Measurements from ENCODE around the gene PICALM. TPM values are rescaled to one million over a fixed set of nuclear protein-coding genes. Genes with fewer than 3 reads are reported as not detected.

PICALM gene
- total and polyA plus RNA-seq, 4 donors = 56.8 to 454 (median 152) TPM

GRCh38 chr11:85949798-85950197 is 119.1 kb downstream of the PICALM start:
- Histone ChIP-seq H3K36me3 (ENCODE audit: control insufficient read depth in 4 of 4, insufficient read depth in 4 of 4, low read length in 4 of 4) (peaks cover 0 to 15% (median 4%) of the 10 kb centered on the region in 4 donors), H3K27ac (ENCODE audit: low read depth in 1 of 2, low read length in 1 of 2) (no peak overlapping the region), H3K9ac (ENCODE audit: insufficient read depth in 1 of 2, low read length in 2 of 2) (no peak overlapping the region), H3K4me1 (ENCODE audit: control insufficient read depth in 5 of 5, insufficient read depth in 5 of 5, low read length in 5 of 5) (peaks cover 0 to 17% (median 8%) of the 10 kb centered on the region in 5 donors), H3K4me3 (no peak overlapping the region), H3K27me3 (ENCODE audit: control insufficient read depth in 3 of 3, insufficient read depth in 3 of 3, low read length in 2 of 3) (no peaks in the 10 kb centered on the region), H3K9me3 (ENCODE audit: control insufficient read depth in 4 of 4, insufficient read depth in 3 of 4, low read length in 3 of 4) (no peaks in the 10 kb centered on the region)
- 91 to 93% methylated on average over 1 of the region's 1 CpG for WGBS, 2 donors
- ATAC-seq (ENCODE audit: insufficient read depth, low FRiP score) (no peak), DNase-seq (no peak)
- TF ChIP-seq CTCF (IDR thresholded peaks at IDR 0.05; ENCODE audit: control extremely low read depth, extremely low read depth) = no peak

- Histone ChIP-seq H3K27me3 (ENCODE audit: control insufficient read depth in 3 of 3, insufficient read depth in 3 of 3, low read length in 2 of 3) (no peaks in the 10 kb centered on the region), H3K9me3 (ENCODE audit: control insufficient read depth in 4 of 4, insufficient read depth in 3 of 4, low read length in 3 of 4) (no peaks in the 10 kb centered on the region), H3K36me3 (ENCODE audit: control insufficient read depth in 4 of 4, insufficient read depth in 4 of 4, low read length in 4 of 4) (peaks cover 0 to 6% (median under 1%) of the 10 kb centered on the region in 4 donors), H3K27ac (ENCODE audit: low read depth in 1 of 2, low read length in 1 of 2) (no peak overlapping the region), H3K4me3 (no peak overlapping the region), H3K4me1 (ENCODE audit: control insufficient read depth in 5 of 5, insufficient read depth in 5 of 5, low read length in 5 of 5) (peaks cover 0 to 17% (median 8%) of the 10 kb centered on the region in 5 donors), H3K9ac (ENCODE audit: insufficient read depth in 1 of 2, low read length in 2 of 2) (no peak overlapping the region)
- WGBS, 2 donors = 68 to 84% methylated on average over 2 of the region's 2 CpGs
- ATAC-seq (ENCODE audit: insufficient read depth, low FRiP score) = no peak
- no peak for DNase-seq
- no peak for TF ChIP-seq CTCF (IDR thresholded peaks at IDR 0.05; ENCODE audit: control extremely low read depth, extremely low read depth)
Measured at GRCh38 chr11:85948884-85949283, 120.0 kb downstream of the PICALM start.

- no peaks in the 10 kb centered on the region for H3K9me3 ChIP-seq (ENCODE audit: control insufficient read depth in 4 of 4, insufficient read depth in 3 of 4, low read length in 3 of 4)
- peak overlapping the region; percentile 24 to 36 for H3K27ac ChIP-seq (ENCODE audit: low read depth in 1 of 2, low read length in 1 of 2)
- no peak overlapping the region for H3K4me3 ChIP-seq
- 2 to 6% methylated on average over 5 of the region's 5 CpGs for WGBS, 2 donors
- peak; percentile 57 for ATAC-seq (ENCODE audit: insufficient read depth, low FRiP score)
- H3K9ac ChIP-seq (ENCODE audit: insufficient read depth in 1 of 2, low read length in 2 of 2) = peak overlapping the region in 1 of 2 donors; percentile 57
- TF ChIP-seq CTCF (IDR thresholded peaks at IDR 0.05; ENCODE audit: control extremely low read depth, extremely low read depth) = no peak
- H3K27me3 ChIP-seq (ENCODE audit: control insufficient read depth in 3 of 3, insufficient read depth in 3 of 3, low read length in 2 of 3) = no peaks in the 10 kb centered on the region
- no peaks in the 10 kb centered on the region for H3K36me3 ChIP-seq (ENCODE audit: control insufficient read depth in 4 of 4, insufficient read depth in 4 of 4, low read length in 4 of 4)
- peak; percentile 45 to 88 (median 88) for DNase-seq
- peaks cover 0 to 17% (median 8%) of the 10 kb centered on the region in 5 donors for H3K4me1 ChIP-seq (ENCODE audit: control insufficient read depth in 5 of 5, insufficient read depth in 5 of 5, low read length in 5 of 5)
Measured at GRCh38 chr11:85947431-85948272, 121.2 kb downstream of the PICALM start.

Measured in lung (tissue), 12 donors.